K562 (cell line): ENCODE data around the gene KDM2A. TPM values are rescaled to one million over a fixed set of nuclear protein-coding genes. Genes with fewer than 3 reads are reported as not detected.
A peak's percentile ranks its signal among the peaks of the same experiment; 100 is the strongest.

ENCODE experiments used
- ATF3 ChIP-seq, 2 experiments: fragments of 450-650 bp in 1 of 2; sonication (generic) in 1 of 2; formaldehyde crosslinking in 1 of 2; IDR thresholded peaks in 1 of 2; conservative IDR thresholded peaks in 1 of 2; 2 replicates each; pipeline versions ENCODE4 v1.6.1 to v1.8.1; 2016 to 2023; ENCODE audit warnings: mild to moderate bottlenecking in 2 of 2, moderate library complexity in 2 of 2, inconsistent platforms in 1 of 2, missing genetic modification reagents in 1 of 2
- CTCF ChIP-seq, 3 experiments: IDR thresholded peaks in 2 of 3; conservative IDR thresholded peaks in 1 of 3; 2 replicates each; pipeline ENCODE4 v1.5.1; 2011 to 2012; ENCODE audit warnings: low read length in 3 of 3, mild to moderate bottlenecking in 3 of 3, control low read depth in 2 of 3, improper control_type of control experiment in 1 of 3, inconsistent platforms in 1 of 3, low read depth in 1 of 3, mixed read lengths in 1 of 3, moderate library complexity in 1 of 3; ENCODE audit not compliant: insufficient read depth in 2 of 3
- DEAF1 ChIP-seq: fragments of 450-650 bp; formaldehyde crosslinking; IDR thresholded peaks from 2 replicates; pipeline ENCODE4 v1.4.0; 2020; ENCODE audit warnings: mild to moderate bottlenecking, moderate library complexity
- HINFP ChIP-seq: fragments of 450-650 bp; conservative IDR thresholded peaks from 2 replicates; pipeline ENCODE4 v1.6.1; 2016; ENCODE audit warnings: missing genetic modification characterization, low read depth, mild to moderate bottlenecking, control low read depth, missing compliant biosample characterization
- MEF2A ChIP-seq: IDR thresholded peaks from 2 replicates; pipeline ENCODE4 v1.6.1; 2011; ENCODE audit warnings: low read depth, mild to moderate bottlenecking, low read length, moderate library complexity; ENCODE audit not compliant: control insufficient read depth
- NFIC ChIP-seq: fragments of 450-650 bp; IDR thresholded peaks from 2 replicates; pipeline ENCODE4 v1.6.1; 2017; ENCODE audit warnings: mild to moderate bottlenecking, inconsistent platforms
- NUFIP1 ChIP-seq: fragments of 450-650 bp; IDR thresholded peaks from 2 replicates; pipeline ENCODE4 v1.6.1; 2018; ENCODE audit not compliant: partially characterized antibody
- REST ChIP-seq, 2 experiments: fragments of 450-650 bp; formaldehyde crosslinking in 1 of 2; IDR thresholded peaks; 2 replicates each; pipeline versions ENCODE4 v1.4.0 to v1.6.1; 2014 to 2020; ENCODE audit warnings: mild to moderate bottlenecking in 2 of 2, borderline replicate concordance in 1 of 2, low read depth in 1 of 2
- SMAD4 ChIP-seq: fragments of 250-450 bp; sonication (Bioruptor Pico); conservative IDR thresholded peaks from 2 replicates; pipeline ENCODE4 v1.8.0; 2021; ENCODE audit warnings: inconsistent platforms, mild to moderate bottlenecking, moderate library complexity
- ZBTB7A ChIP-seq: IDR thresholded peaks from 2 replicates; pipeline ENCODE4 v1.6.1; 2011; ENCODE audit warnings: low read depth, mild to moderate bottlenecking, low read length, moderate library complexity, borderline replicate concordance; ENCODE audit not compliant: control insufficient read depth
- polyA plus RNA-seq, 8 experiments: library from polyadenylated mRNA; depleted of rRNA in 4 of 8; stranded (reverse) in 5 of 8; unstranded in 3 of 8; fragments of >200 nt; fragmentation: Nextera tagmentation in 2 of 8; fragmentation: Illumina TruSeq in 1 of 8; extraction: Ambion mirVana in 2 of 8; extraction: Trizol in 1 of 8; gene quantifications; 2 replicates each; pipeline versions ENCODE4 v1.2.1 to v1.2.3, GENCODE V29; 2011 to 2014; ENCODE audit warnings: inconsistent platforms in 1 of 8, missing spikeins in 1 of 8
- total RNA-seq, 7 experiments: library from RNA; depleted of rRNA in 6 of 7; stranded (reverse); fragments of >200 nt in 6 of 7; fragmentation: Illumina TruSeq in 2 of 7; extraction: Trizol in 2 of 7; gene quantifications; 2 replicates each; pipeline versions ENCODE4 v1.2.1 to v1.2.3, GENCODE V29; 2011 to 2021; ENCODE audit warnings: low replicate concordance in 1 of 7

The KDM2A gene
- total and polyA plus RNA-seq, 9 of the 15 experiments (the other 6 are each of a cell fraction or from before 2014, with no cell fraction given), result 5.0 to 39.3 (median 21.3) TPM

- TF ChIP-seq CTCF (IDR thresholded peaks at IDR 0.05 in 2 of 3, conservative IDR thresholded peaks at IDR 0.05 in 1 of 3; ENCODE audit: insufficient read depth in 2 of 3, low read depth in 1 of 3, low read length in 3 of 3) (peak in 2 of 3 experiments; percentile 29 to 47; a peak in 4 of 6 replicates), DEAF1 (no peak), MEF2A (no peak), ATF3 (IDR thresholded peaks at IDR 0.05) (no peak), ATF3 (CRISPR knock-in tag; conservative IDR thresholded peaks at IDR 0.05) (no peak), NFIC (peak; percentile 96), SMAD4 (CRISPR knock-in tag) (0 out of 2 replicates have a peak, but pooled peaks have one; percentile 23), REST (IDR thresholded peaks at IDR 0.05; ENCODE audit: borderline replicate concordance) (peak; percentile 26; the same call in 1 of the 2 replicates), REST (CRISPR knock-in tag; IDR thresholded peaks at IDR 0.05; ENCODE audit: low read depth) (no peak), NUFIP1 (no peak), HINFP (tag) (no peak), ZBTB7A (0 out of 2 replicates have a peak, but pooled peaks have one; percentile 28)
Measured at GRCh38 chr11:67082071-67082791, 36.8 kb upstream of the KDM2A start (continued).
